NCI-H524 (cell line): Measurements from ENCODE around the gene HOXB1.
A peak's percentile ranks its signal among the peaks of the same experiment; 100 is the strongest.

Source experiments
- DNase-seq, 2 experiments: peaks; one replicate each; lab custom pipeline; 2025; lab: John Stamatoyannopoulos, UW

Gene HOXB1

GRCh38 chr17:48530887-48531272 lies at the start of gene HOXB1:
HOXB1 (minus strand) TSS chr17:48531011; CDS start chr17:48530904, 107 bp downstream.
- DNase-seq = no peak

DNA sequence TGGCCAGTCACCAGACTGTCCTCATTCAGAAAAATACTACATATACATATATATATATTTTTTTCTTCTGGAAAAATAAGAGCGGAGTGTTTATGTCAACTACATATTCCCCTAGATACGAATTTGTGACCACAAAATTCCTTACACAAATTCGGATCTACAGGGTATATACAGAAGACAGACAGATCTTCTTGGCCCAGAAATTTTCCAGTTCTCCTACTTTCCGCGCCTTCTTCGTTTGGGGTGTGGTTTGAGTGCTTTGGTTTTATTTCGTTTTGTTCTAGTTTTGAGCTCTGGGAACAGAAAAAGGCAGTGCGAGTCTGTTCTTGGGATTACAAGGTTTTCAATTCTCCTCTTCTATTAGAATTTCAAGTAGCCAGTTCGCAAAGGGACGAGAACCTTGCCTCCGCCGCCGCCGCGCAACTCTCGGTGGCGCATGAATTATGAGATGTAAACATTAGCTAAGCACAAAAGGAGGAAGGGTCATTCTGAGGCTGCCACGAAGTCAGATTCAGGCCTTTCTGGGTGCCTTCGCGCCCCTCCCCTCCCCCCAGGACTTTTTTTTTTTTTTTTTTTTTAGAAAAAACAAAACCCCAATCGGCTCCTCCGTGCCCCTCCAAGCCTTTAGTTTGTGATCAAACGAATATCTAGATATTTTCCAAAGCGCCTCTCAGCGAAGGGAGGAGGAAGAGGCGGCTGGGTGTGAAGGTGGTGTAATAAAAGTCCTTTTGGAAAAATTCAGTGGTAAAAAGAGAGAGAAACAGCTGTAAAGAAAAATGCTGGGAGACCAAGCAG lies 49.1 kb upstream of the HOXB1 start:
- peak in 1 of 2 experiments; percentile 43 for DNase-seq

DNA sequence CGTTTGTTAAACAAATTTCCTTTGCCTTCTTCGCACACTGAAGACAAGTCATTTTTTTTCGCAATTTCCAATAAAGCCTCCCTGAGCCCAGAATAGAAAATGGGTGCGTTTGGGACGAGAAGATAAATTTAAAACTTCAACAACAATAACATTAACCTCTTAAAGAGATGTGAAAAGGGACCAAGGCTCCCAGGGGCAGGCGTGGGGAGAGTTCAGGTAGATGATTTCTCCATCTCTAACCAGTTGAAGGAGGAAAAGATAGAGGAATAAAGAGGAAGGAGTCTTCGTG lies 48.6 kb upstream of the HOXB1 start:
- DNase-seq = peak in 1 of 2 experiments; percentile 36

- DNase-seq = no peak
These were observed 48.0 kb upstream of the HOXB1 start for GRCh38 chr17:48578616-48579470.

- DNase-seq = peak in 1 of 2 experiments; percentile 51
These were observed 47.3 kb upstream of the HOXB1 start, which contains the start of gene HOXB4 for GRCh38 chr17:48577946-48578615. HOXB4 (minus strand) TSS chr17:48578350; CDS start chr17:48578319, 31 bp downstream.

GRCh38 chr17:48577330-48577945 lies 46.6 kb upstream of the HOXB1 start:
- no peak for DNase-seq

GRCh38 chr17:48576479-48577309 lies 45.9 kb upstream of the HOXB1 start:
- no peak for DNase-seq

DNA sequence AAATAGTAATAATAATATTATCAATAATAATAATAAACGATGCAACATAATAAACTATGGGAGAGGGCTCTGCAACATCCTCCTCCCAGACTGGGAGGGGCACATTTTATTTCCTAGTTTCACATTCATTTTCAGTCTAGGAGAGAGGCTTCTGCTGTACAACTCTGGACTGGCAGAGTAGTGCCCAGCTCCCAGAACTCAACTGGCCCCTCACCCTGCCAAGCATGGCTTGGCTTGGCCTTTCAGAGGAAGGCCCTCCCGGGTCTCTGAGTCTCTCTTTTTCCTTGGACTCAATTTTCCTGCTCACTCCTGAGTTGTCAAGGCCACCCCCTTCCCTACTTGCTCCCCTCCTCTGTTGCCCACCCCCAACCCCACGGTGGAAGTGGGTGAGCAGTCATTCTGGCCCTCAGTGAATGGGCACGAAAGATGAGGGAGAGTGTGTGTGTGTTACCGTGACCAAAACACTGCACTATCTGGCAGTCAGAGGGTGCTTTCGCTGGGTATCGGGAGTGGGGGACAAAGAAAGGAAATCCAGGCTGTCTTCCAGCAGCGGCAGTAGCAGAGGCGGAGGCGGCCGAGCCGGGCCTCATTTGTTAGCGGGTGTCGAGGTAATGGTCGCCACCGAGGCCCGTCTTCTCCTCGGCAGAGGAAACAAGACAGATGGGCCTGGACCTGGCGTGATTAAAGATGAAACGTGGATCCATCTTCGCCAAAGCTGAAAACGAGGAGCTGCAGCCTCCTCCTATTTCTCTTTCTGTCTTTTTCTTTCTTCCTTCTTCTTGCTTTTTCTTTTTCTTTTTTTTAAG lies 45.1 kb upstream of the HOXB1 start:
- no peak for DNase-seq

- no peak for DNase-seq
These were observed 44.3 kb upstream of the HOXB1 start for GRCh38 chr17:48575066-48575582.

DNA sequence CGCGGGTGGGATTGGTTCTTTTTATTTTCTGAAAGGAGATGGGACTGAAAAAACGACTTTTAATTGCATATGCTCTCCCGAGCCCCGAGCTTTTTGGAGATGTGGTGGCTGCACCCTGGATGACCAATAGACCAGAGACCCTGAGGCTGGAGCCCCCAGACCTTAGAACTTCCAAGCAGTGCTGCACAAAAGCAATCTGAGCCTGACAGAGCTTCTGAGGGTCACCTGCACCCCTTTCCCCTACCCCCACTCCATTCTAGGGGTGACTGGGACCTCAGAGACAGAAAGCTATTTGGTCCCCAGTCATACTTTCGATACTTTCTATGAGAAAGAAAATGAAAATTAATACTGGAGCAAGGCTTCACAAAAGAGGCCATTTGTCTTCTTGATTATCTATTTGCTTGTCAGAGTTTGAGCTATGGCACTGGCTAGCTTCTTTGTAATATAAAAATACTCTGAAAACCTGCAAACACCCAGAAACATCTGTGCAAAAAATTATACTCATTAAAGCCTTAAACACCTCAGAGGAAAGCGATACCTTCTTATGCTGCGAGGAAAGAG lies 43.8 kb upstream of the HOXB1 start:
- DNase-seq = no peak

DNA sequence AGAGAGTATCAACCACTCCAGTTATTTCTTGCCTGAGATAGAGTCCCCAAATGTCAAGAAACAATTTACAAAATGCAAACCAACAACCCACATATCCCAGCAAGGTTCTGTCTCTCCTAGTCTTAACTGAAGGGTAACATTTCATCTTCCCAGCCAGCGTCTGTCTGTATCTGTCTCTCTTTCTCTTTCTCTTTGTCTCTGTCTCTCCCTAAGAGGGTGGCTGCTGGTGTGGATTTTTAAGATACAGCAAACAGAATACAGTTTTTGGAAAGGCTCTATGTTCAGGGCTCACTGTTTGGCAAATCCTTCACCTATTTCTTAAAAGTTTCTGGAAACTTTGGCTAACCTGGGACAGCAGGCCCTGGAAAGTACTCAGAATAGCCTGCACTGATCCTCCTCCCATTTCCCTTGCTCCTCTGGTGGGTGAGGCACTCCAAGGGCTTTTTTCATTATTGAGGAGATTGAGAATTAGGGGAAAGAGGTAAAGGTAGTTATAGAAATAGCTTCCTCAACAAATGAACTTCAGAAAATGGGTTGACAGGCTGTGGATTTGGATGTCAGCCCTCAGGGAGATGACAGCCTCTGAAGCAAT lies 41.1 kb upstream of the HOXB1 start:
- DNase-seq = no peak

DNA sequence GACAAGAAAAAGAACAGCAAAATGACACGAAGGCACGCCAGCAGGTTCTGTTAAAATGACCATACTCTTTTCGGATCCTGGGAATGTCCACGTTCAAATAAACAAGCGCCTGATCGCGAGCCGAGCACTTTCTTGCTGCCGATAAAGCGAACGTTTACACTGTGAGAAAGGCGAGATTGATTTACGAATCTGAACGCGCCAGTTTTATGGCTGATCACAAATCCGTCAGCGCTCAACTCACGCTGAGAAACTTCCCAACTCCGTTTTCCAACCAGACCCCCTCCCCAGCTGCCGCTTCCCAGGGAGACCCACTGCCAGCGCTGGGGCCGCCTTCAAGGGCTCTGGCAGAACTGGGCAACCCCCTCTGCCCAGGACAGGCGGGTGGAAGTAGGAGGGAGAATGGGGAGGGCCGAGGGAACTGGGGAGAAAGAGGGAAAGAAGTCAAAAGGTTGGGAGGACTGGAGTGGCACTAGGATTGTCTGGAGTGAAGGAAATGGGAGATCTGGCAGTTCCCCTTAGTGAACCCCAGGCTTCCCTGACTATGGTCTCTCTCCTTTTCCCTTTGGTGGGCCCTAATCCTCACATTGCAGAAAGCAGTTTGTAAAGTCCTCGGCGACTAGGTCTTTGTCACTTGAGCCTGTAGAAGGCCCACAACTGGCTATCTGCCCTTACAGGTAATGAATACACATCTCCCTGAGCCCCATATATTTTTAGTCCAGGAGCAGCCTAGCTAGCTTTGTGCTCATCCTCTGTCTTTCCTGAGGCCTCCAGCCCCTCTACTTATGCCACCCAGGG lies 40.4 kb upstream of the HOXB1 start:
- no peak for DNase-seq

DNA sequence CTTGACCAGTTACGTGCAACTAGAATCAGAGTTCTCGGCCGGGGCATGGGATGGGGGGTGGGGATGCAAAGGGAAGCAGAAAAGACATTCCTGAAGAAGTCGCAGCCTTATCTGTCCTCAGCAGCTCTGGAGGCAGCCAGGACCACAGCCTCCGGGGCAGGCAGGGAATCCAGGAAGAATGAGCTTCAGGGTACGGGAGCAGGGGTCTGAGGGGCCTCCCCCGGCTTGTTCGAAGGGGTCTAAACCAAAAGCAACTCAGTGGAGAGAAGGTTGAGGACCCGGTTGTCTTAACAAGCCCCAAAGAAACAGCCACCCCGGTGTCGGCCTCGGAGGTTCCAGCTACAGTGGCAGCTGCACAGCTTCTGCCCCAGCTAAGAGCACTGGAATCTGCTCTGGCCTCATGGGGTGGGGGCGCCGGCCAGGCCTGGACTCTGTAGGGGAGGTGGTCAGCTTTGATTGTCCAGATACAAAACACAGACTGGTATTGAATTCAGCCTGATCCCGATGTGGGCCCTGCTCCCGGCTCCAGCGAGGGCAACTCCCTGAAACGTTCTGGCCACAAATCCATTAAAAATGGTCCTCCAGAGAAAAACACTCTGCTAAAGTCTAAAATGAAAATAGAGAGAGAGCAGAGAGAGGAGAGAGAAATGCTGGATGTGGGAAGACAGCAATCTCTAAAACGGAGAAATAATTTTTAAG lies 39.7 kb upstream of the HOXB1 start:
- DNase-seq = no peak

GRCh38 chr17:48569674-48570324 lies 39.0 kb upstream of the HOXB1 start:
- DNase-seq = peak in 1 of 2 experiments; percentile 17

- no peak for DNase-seq
These were observed 38.4 kb upstream of the HOXB1 start for GRCh38 chr17:48569240-48569582.

GRCh38 chr17:48568499-48569239 lies 37.9 kb upstream of the HOXB1 start:
- no peak for DNase-seq
